Measurements from ENCODE around the gene PLD1.
A peak's percentile ranks its signal among the peaks of the same experiment; 100 is the strongest.
"Not testable (repeated sequence)": the region's sequence is repeated elsewhere in the genome, so short reads cannot be mapped to it uniquely, and the experiment has no call there.

PLD1 gene

DNA sequence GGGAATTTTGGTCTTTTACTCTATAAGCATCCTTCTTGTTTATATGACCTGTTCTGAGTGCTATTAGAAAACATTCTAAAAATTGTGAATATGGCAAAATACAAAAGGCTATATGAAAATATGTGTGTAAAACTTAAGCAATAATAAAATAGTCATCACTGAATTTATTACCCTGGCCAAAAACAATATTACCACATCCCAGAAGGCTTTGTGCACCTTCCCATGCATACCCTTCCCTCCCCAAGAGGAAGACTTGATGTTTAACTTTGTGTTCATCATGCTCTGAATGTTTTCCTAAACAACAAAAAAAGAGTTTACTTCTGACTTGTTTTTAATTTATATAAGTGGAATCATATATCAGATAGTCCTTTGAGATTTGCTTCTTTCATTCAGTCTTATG is 195.0 kb downstream of the PLD1 start:
- DNase-seq (ENCODE audit: low spot score), result no peak

- DNase-seq (ENCODE audit: low spot score), result no peak
These were observed 195.9 kb downstream of the PLD1 start for GRCh38 chr3:171614318-171614921.

DNA sequence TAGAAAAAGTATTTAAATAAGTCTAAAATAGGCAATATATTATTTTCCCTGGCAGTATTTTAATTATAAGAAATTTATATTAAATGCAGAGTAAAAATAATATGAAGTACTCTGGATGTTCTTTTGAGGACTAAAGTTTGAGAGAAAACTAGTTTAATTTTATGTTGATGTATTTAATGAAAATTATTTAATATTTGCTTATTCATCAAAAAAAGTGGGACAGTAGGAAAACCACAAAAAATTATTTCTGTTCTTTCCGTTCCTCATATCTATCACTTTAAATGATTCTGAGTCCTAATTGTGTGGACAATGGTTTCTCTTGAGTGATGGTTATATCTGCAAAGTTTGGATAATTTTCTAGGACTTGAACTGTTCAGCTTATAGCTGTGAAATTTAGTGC is 202.8 kb downstream of the PLD1 start:
- no peak for DNase-seq (ENCODE audit: low spot score)

DNA sequence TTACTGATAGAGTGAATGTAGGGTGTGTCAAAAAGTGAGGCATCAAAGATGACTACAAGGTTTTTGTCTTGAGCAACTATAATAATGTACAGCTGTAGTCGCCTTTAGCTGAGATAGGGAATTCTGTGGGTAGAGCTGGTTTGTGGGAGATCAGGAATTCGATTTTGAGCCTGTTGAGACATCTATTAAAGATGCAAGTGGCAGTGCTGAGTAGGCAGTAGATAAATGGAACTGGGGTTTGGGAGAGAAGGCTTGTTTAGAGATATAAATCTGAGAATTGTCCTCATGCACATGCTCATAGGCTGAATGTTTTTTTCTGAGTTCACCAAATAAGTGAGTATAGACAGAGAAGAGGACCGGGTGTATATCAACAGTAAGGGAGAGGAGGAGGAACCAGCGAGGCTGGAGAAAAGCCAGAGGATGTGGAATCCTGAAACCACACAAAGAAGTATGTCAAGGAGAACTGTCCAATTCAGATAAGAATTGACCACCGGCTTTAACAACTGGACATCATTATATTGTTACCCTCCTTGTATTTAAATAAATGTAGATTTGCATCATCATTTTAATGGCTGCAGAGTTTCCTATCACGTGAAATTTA is 204.0 kb downstream of the PLD1 start:
- DNase-seq (ENCODE audit: low spot score), result no peak

GRCh38 chr3:171604370-171604769 is 205.9 kb downstream of the PLD1 start:
- DNase-seq (ENCODE audit: low spot score), result no peak

GRCh38 chr3:171602072-171602471 is 208.2 kb downstream of the PLD1 start:
- no peak for DNase-seq (ENCODE audit: low spot score)

DNA sequence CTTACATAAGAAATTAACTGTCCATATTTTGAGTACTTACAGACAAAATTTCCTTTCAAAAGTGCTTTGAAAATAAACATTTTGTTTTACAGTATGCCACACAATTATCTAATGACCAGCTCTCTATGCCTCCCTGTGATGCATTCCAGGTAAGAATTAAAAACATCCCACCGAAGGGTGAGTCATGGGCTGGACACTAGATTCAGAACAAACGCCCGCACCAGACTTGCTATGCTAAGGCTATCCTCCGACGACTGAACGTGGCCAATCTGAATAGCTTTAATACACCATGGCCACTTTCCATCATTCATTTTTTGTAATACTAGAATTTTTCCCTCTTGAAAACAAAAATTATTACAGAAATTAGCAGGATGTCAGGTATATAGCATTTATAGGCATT is 210.3 kb downstream of the PLD1 start:
- DNase-seq (ENCODE audit: low spot score), result no peak

- no peak for DNase-seq (ENCODE audit: low spot score)
These were observed 211.3 kb downstream of the PLD1 start for GRCh38 chr3:171598990-171599389.

DNA sequence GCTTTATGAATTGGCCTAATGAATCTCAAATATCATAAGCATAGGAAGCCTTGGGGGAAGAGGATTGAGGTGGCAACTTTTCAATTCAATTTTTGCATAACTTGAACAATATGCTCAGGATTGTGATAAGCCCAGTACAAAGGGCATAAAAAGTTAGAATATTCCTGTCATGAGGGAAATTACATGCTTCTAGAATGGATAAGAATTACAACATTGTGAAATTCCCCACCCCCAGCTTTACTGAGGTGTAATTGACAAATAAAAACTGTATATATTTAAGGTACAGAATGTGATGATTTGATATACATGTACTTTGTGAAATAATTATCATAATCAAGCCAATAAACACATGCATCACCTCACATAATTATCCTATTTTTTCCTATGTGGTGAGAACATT is 217.5 kb downstream of the PLD1 start:
- DNase-seq (ENCODE audit: low spot score), result no peak

DNA sequence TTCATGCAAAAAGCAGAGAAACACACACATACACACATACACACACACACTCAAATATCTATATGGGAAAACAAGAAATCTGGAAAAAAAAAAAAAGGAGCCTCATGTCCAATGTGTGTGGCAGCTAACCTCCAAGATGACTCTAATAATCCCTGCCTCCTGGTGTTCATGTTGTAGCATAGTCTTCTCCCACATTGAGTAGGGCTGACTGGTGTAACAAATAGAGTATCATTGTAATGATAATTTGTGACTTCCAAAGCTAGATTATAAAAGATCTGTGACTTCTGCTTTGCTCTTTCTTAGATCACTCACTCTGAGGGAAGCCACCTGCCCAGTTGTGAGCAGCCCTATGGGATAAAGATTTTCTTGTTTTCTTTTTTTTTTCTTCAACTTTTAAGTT is 219.2 kb downstream of the PLD1 start:
- no peak for DNase-seq (ENCODE audit: low spot score)

- no peak for DNase-seq (ENCODE audit: low spot score)
These were observed 224.0 kb downstream of the PLD1 start for GRCh38 chr3:171586274-171586673.

- DNase-seq (ENCODE audit: low spot score), result no peak
These were observed 225.2 kb downstream of the PLD1 start for GRCh38 chr3:171585039-171585438.

DNA sequence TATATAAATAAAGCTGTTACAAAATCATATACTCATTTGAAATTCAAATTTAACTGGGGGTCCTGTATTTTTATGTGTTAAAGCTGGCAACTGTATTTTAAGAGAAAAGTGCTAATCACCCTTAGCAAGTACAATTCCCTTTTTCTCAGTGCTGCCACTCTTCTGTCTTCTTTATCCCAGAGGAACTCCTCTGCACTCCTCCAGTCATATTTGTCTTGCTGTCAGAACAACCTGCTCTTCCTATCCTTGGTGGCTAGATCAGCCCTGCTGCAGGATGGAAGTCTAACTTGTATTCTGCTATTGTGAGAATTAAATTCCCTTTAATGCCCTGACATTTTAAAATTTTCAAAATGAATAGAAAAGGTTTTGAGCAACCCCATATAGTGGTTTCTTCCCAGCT is 226.2 kb downstream of the PLD1 start:
- DNase-seq (ENCODE audit: low spot score), result no peak

DNA sequence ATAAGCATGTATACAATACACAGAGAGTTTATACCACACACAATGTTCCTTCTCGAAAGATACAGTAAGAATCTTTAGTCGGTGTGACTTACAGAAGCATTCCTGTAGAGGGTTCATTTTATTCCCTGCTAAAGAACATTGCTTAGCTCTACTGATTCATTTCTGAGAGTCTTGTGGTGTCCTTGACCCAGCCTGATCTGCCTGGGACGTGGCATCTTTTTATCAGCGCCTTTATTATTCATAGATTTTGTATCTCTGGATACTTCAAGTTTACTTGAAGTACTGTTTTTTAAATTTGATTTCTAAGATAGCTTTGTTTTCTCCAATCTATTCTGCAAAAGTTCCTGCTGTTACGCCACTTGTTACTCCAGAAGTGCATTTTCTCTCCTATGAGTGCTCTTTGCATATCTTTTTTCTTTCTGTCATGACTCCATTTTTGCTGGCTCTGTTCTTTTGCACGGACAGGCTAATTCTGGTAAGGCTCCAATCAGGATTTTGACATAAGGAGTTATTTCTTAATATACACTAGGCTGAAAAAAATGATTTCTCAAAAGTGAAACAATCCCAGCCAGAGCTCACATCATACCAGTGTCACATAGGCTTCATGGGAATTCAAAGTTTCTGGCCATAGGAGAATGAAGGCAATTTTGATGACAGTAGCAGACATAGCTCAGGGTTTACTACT is 235.6 kb downstream of the PLD1 start:
- no peak for DNase-seq (ENCODE audit: low spot score)

DNA sequence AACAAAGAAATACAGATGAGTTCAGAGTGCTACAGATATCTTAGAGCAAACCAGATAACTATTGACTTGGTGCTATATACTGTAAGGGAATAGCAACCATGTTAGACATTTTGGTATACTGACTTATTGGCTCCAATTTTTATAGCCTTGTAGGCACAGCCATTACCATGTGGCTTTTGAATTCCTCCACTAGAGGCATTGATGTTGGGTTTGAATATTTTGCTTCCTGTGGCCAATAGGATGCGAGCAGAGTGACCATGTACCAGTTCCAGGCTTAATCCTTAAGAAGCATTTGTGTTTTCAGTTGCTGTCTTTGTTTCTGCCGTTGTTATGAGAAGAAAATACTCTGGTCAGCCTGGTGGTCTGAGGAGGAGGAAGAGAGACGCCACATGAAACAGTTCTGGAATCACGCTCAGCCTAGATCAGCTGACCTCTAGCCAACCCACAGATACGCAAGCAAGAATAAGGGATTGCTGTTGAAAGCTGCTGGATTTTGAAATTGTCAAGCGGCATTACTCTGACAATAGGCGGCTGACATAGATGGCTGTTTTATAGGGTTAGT is 240.6 kb downstream of the PLD1 start:
- no peak for DNase-seq (ENCODE audit: low spot score)

- DNase-seq (ENCODE audit: low spot score), result no peak
These were observed 241.5 kb downstream of the PLD1 start for GRCh38 chr3:171568766-171569165.

- DNase-seq (ENCODE audit: low spot score), result peak; percentile 64
These were observed 243.4 kb downstream of the PLD1 start for GRCh38 chr3:171566803-171567422.

DNA sequence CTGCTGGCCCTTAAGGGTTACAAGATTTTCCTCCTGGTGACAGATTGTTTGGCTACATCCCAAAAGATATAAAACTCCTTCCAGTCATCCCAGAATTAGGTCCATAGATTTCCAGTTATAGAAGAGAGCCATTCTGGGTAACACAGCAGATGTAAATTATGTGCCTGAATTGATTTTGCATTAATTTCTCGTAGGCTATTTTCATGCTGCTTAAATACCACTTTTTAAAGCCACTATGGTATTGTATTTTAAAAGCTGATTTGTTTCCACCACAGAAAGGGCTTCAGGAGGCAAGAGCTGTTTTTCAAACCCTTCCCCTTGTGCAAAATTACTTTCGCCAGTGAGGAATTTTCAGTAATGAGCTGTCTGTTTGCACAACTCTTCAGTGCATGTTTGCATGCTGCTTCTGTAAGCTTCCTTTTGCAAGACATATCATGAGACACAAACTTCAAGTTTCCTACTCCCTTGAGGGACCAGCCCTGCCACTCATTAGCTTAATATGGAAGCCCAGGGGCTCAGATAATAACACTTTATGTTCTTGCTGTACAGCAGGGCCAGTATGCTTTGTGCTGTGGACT is 244.7 kb downstream of the PLD1 start:
- DNase-seq (ENCODE audit: low spot score), result peak; percentile 9

- no peak for DNase-seq (ENCODE audit: low spot score)
These were observed 245.4 kb downstream of the PLD1 start for GRCh38 chr3:171564748-171565480.

- DNase-seq (ENCODE audit: low spot score), result no peak
These were observed 247.0 kb downstream of the PLD1 start for GRCh38 chr3:171563298-171563697.

DNA sequence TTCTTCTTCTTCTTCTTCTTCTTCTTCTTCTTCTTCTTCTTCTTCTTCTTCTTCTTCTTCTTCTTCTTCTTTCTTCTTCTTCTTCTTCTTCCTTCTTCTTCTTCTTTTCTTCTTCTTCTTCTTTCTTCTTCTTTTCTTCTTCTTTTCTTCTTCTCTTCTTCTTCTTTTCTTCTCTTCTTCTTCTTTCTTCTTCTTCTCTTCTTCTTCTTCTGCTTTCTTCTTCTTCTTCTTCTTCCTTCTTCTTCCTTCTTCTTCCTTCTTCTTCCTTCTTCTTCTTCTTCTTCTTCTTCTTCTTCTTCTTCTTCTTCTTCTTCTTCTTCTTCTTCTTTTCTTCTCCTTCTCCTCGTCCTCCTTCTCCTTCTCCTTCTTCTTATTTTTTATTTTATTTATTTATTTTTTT is 247.8 kb downstream of the PLD1 start:
- DNase-seq (ENCODE audit: low spot score), result not testable (repeated sequence)
